Fibroblast of lung (primary cell): ENCODE data around the gene UPK3A.
"Not testable (repeated sequence)": the region's sequence is repeated elsewhere in the genome, so short reads cannot be mapped to it uniquely, and the experiment has no call there.

ENCODE experiments used
- EZH2 ChIP-seq: IDR thresholded peaks from 2 replicates; pipeline ENCODE4 v1.5.1; 2012; ENCODE audit warnings: low read length, control low read depth, mild to moderate bottlenecking; ENCODE audit errors: missing control alignments
- TF ChIP-seq, protein P1 (sequence below), 2 donors: IDR thresholded peaks in 1 of 2; conservative IDR thresholded peaks in 1 of 2; 1 replicate in 1 of 2; 2 replicates in 1 of 2; pipeline ENCODE4 v1.5.1; 2011 to 2012; ENCODE audit warnings: low read length in 2 of 2, control low read depth in 1 of 2, inconsistent platforms in 1 of 2, low read depth in 1 of 2, mild to moderate bottlenecking in 1 of 2

- TF ChIP-seq, protein P1, sequence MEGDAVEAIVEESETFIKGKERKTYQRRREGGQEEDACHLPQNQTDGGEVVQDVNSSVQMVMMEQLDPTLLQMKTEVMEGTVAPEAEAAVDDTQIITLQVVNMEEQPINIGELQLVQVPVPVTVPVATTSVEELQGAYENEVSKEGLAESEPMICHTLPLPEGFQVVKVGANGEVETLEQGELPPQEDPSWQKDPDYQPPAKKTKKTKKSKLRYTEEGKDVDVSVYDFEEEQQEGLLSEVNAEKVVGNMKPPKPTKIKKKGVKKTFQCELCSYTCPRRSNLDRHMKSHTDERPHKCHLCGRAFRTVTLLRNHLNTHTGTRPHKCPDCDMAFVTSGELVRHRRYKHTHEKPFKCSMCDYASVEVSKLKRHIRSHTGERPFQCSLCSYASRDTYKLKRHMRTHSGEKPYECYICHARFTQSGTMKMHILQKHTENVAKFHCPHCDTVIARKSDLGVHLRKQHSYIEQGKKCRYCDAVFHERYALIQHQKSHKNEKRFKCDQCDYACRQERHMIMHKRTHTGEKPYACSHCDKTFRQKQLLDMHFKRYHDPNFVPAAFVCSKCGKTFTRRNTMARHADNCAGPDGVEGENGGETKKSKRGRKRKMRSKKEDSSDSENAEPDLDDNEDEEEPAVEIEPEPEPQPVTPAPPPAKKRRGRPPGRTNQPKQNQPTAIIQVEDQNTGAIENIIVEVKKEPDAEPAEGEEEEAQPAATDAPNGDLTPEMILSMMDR (conservative IDR thresholded peaks at IDR 0.05 in 1 of 2, IDR thresholded peaks at IDR 0.05 in 1 of 2; ENCODE audit: low read depth in 1 of 2, low read length in 2 of 2): not testable (repeated sequence)
- TF ChIP-seq EZH2: not testable (repeated sequence)
Observed at GRCh38 chr22:45328261-45328660, 43.5 kb downstream of the UPK3A start.
